GM12878 (cell line): ENCODE data around the gene FHOD3.

ENCODE experiments used
- FOS ChIP-seq: IDR thresholded peaks from 3 replicates; pipeline ENCODE4 v1.6.1; 2011; ENCODE audit warnings: borderline replicate concordance; ENCODE audit not compliant: insufficient read length; ENCODE audit errors: extremely low read depth
- HDAC2 ChIP-seq: fragments of 200-600 bp; sonication (generic); IDR thresholded peaks from 2 replicates; pipeline ENCODE4 v1.6.1; 2017
- MEF2A ChIP-seq: IDR thresholded peaks from 2 replicates; pipeline ENCODE4 v1.6.1; 2011; ENCODE audit warnings: low read depth, mild to moderate bottlenecking, low read length, moderate library complexity; ENCODE audit not compliant: insufficient read depth
- ZBED1 ChIP-seq: IDR thresholded peaks from 2 replicates; pipeline ENCODE4 v1.6.1; 2016; ENCODE audit warnings: borderline replicate concordance
- TF ChIP-seq, protein P1 (sequence below), 3 experiments: IDR thresholded peaks in 2 of 3; conservative IDR thresholded peaks in 1 of 3; 2 replicates each; pipeline ENCODE4 v1.5.1; 2011; ENCODE audit warnings: low read depth in 3 of 3, low read length in 3 of 3, mild to moderate bottlenecking in 3 of 3, control low read depth in 2 of 3, moderate library complexity in 2 of 3, inconsistent platforms in 1 of 3, mixed read lengths in 1 of 3; ENCODE audit not compliant: control insufficient read depth in 2 of 3, insufficient read depth in 1 of 3; ENCODE audit errors: extremely low read depth in 1 of 3

DNA sequence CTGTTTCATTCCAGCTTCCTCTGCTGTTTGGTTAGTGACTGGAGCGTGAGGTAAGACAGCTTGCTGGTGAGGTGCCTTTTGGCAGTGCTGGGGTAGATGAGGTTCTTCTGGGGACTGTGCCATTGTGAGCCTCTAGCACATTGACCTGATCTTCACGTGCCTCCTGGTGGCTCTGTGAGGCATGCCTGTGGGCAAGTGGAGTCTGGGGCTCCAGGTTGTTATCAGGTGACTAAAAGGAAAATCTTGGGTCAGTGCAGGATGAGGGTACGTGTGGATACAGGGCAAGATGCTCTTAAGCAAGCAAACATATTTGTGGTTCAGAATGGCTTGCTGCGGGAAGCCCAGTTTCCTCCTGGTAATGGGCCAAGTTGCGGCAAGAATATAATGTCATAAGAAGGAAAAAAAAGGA is 75.4 kb downstream of the FHOD3 start:
- TF ChIP-seq MEF2A (no peak), FOS (no peak), ZBED1 (no peak), HDAC2 (no peak)
- TF ChIP-seq, protein P1, sequence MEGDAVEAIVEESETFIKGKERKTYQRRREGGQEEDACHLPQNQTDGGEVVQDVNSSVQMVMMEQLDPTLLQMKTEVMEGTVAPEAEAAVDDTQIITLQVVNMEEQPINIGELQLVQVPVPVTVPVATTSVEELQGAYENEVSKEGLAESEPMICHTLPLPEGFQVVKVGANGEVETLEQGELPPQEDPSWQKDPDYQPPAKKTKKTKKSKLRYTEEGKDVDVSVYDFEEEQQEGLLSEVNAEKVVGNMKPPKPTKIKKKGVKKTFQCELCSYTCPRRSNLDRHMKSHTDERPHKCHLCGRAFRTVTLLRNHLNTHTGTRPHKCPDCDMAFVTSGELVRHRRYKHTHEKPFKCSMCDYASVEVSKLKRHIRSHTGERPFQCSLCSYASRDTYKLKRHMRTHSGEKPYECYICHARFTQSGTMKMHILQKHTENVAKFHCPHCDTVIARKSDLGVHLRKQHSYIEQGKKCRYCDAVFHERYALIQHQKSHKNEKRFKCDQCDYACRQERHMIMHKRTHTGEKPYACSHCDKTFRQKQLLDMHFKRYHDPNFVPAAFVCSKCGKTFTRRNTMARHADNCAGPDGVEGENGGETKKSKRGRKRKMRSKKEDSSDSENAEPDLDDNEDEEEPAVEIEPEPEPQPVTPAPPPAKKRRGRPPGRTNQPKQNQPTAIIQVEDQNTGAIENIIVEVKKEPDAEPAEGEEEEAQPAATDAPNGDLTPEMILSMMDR (IDR thresholded peaks at IDR 0.05 in 2 of 3, conservative IDR thresholded peaks at IDR 0.05 in 1 of 3; ENCODE audit: control insufficient read depth in 2 of 3, extremely low read depth in 1 of 3, insufficient read depth in 1 of 3, low read depth in 3 of 3, low read length in 3 of 3) = peak; percentile 16 to 33 (median 32); a peak in 3 of 6 replicates
